Central memory CD4-positive, alpha-beta T cell (primary cell): Measurements from ENCODE around the gene PAM.
A peak's percentile ranks its signal among the peaks of the same experiment; 100 is the strongest.

Source experiments
- DNase-seq: peaks from one replicate; pipeline ENCODE4 v3.0.0; 2022

Gene PAM

DNA sequence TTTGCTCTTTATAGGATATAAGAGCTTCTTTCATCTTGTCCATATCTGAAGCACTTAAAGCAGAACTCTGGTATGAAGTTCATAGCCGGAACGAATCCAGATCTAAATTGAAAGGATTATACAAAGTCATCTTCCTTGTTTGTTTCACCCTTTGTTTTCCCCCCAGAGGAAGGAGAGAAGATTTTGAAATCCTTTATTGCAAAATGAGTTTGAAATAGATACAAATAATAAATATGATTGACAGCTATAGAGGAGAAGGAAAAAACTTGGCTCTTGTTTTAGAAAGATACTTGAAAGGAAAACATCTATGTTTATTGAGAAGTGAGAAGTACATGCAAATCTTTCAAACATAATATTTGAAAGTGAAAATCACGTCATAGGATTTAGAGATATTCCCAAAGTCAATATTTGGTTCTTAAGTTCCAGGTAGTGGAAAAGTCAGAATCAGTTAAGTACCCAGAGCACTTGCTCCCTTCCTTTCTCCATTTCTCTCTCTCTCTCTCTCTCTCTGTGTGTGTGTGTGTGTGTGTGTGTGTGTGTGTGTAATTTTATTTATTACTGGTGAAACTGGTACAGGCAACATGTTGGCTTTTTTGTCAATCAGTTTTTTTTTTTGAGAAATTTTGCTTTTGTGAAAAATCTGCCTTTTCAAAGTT, 27.2 kb downstream of the PAM start:
- DNase-seq: no peak

DNA sequence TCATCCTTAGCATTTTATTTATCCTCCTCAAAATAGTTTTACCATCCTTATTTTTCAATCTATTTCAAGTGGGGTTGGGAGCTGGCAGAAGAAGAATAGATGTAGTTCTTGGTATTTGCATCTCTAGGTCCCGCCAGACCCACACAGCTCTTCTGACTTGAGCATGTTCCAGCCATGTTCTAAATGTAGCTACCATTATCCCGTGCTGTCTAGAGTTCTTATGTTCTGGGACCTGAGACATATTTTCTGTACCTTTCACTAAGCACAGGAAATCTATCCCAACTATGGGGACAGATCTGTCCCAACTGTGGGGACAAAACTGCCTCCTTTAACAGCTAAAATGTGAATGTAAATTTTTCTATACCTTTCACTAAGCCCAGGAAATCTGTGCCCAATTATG, 32.0 kb downstream of the PAM start:
- no peak for DNase-seq

DNA sequence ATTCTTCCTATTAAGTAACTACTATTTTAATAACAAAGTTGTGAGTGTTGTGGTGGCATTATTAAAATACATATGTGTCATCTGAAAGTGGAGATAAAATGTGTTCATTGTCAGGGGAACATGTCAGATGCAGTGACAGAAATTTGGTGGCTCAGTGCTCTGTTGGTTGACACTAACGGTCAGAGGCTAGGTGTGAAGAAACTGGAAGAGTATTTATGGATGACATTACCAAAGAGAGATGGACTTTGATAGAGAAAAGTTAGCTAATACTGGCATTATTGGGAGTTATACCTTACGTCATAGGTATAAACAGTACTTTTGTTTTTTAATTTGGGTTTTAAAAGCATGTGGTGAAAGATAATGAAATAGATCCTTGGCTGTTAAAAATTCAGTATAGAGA, 33.7 kb downstream of the PAM start:
- no peak for DNase-seq

DNA sequence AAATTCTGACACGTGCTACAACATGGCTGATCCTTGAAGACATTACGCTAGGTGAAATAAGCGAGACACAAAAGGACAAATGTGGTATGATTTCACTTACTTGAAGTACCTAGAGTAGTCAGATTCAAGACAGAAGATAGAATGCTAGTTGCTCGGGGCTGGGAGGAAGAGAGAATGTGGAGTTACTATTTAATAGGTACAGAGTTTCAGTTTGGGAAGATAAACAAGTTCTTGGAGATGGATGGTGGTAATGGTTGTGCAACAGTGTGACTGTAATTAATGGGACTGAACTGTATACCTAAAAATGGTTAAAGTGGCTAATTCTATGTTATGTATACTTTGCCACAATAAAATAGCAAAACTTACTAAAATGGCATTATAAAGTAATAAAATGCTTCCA, 34.4 kb downstream of the PAM start:
- DNase-seq: no peak

DNA sequence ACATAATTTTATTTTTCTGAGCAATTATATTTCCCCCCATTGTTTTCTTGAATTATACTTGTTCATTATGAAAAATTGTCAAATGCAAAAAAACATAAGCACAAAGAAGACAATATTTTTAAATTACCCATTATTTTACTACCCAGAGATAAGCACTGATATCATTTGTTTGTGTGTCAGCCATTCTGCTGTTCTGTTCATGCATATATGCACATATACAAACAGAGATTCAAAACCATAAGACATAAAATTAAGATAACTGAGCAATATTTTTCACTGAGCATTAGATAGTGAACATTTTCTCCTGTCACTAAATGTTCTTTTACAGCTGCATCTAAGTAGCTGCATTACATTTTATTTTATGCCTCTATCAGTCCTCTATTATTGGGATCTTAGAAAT, 35.6 kb downstream of the PAM start:
- no peak for DNase-seq

DNA sequence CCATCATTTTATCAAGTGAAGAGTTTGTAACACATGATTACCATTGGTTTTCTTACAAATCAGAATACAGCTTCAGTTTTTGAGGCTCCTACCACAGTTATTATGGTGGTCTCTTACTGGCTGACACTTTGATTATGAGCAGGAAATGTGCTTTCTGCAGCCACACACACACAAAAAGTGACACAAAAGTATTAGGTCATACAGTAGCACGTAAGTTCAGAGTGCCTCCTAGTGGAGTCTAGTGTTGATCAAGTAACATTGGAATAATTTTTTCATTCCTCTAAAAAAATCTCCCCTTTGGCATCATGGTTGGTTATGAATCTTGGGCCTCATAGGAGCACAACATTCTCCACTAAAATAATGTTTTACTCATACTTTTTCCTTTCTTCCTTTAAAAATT, 37.6 kb downstream of the PAM start:
- DNase-seq: no peak

DNA sequence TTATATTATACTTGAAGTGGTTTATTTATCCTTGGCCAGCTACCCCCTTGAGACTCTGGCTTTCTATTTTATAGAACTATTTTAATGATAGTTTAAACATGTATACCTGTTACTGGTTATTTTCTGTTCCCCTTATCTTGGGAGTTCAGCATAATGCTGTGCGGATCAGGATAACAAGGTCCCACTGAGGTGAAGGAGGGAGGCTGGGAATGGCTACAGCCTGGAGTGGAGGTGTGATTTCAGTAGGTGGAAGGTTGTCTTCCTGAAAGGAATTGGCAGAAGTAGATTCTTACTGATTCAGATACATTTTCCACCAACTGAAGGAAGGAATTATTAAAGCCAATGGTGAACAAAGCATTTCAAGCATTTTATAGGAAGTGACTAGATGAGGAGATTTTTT, 38.9 kb downstream of the PAM start:
- no peak for DNase-seq

DNA sequence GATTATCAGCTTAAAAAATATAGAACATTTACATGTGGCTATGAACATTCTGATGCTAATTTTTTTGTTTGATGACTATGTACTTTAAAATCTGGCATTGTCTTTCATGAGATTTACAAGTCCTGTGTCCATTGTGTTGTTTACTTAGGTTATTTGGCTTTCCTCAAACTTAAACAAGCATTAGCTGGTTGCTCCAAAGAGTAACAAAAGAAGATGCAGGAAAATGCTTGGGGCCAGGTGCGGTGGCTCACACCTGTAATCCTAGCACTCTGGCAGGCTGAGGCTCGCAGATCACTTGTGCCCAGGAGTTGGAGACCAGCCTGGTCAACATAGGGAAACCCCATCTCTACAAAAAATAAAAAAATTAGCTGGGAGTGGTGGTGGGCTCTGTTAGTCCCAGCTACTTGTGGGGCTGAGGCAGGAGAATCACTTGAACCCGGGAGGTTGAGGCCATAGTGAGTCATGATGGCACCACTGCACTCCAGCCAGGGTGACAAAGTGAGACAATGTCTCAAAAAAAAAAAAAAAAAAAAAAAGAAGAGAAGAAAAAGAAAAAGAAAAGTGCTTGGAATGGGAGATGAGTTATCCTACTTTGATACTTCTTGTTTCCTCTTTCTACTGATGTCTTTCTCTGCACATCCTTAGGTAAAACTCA, 39.7 kb downstream of the PAM start:
- DNase-seq: no peak

DNA sequence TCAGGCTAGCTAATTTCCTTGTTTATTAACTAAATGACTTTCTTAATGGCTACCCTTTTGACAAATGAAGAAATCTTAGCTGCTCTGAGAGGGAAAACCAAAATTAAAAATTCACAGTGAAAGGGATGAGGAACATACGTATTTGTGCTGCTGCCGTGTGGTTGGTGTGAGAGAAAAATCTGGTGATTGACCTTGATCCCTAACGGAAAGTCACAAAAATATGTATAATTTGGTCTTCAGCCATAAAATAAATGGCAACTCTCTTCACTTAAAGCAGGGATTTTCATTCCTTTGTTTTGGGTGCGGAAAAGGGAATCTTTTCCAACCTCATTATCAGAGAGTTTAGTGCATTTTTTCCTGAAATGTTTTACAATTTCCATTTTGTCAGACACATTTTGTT, 40.4 kb downstream of the PAM start:
- no peak for DNase-seq

DNA sequence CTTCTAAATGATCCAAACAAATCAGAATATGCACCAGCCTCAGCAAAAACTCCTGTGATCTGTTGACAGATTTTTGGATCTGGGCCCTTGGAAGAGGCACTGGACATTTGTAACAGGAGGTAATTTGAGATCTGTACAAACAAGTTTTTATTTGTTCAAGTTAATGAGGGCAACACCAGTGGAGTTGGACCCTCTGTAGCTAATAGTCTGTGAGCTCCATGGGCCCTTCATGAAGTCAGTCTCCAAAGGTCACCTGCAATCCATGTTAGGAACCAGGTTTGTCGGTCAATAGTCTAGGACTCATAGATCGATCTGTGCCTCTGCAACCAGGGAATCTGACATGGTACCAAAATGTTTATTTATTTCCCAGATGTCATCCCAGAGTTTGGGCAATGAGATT, 40.9 kb downstream of the PAM start:
- no peak for DNase-seq

DNA sequence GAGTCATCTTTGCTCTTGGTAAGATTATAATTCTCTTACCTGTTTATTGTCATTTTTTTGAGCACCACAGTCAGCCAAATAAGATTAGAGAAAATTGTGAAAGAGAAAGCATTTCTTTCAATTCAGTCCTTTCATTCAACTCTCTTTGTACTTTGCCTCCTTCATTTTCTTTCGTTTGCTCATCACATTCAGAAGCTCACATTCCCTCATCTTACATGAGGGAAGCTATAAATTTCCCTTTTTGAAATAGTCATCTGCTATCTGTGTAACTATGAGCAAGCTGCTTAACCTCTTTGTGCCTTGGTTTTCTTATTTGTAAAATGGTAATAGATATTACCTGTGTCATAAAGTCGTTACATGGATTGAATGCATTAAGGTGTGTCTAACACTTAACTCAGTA, 41.4 kb downstream of the PAM start:
- no peak for DNase-seq

DNA sequence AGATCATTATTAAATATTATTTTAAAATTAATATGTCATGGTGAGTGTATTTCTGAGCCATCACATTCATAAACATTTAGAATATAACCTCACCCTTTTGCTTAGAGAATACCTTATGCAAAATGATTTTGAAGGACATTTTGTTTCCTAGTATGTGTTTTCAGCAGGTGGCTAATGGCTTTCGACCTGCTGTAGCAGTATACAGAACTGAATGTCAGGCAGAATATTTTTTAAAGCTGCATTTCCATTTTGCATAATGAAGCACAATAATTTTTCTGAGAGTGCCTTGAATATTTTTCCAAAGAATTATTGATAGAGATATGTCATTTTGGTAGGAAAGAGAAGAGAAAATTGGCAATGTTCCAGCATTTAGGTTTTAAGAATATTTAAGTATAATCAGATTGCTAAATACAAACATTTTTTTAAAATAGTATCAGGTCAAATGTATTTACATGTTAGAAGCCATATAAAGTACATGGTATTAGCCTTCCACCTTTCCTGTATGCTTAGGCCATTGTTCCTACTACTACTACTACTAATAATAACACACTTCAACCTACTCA, 42.3 kb downstream of the PAM start:
- DNase-seq: no peak

DNA sequence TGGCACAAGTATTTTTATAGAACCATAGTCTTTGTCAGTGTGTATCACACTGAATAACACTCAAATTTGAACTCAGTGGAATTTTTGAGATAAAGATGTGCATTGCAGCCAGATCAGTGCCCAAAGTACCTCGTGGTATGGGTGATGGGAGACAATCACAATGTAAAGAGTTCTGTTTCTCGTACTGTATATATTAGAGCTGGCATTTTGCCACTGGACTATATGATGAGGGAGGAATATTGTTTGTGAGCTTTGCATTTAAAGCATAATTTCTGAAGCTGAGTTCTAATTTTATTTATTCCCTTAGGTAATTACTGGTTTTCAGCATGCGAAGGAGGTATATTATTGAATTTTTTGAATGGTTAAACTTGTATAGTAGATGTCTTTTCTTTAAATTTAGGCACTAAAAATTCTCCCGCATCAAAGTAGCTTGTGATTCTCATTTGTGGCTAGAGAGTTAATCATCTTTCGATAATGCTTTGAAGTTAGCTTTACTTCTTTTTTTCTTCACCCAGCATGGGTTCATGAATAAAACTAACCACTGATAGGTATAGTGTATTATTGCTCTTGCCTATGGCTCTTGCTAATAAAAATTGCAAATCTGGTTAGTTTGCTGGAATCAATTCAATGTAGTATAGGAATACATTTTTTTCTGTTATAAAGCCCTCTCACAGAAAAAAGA, 43.1 kb downstream of the PAM start:
- no peak for DNase-seq

DNA sequence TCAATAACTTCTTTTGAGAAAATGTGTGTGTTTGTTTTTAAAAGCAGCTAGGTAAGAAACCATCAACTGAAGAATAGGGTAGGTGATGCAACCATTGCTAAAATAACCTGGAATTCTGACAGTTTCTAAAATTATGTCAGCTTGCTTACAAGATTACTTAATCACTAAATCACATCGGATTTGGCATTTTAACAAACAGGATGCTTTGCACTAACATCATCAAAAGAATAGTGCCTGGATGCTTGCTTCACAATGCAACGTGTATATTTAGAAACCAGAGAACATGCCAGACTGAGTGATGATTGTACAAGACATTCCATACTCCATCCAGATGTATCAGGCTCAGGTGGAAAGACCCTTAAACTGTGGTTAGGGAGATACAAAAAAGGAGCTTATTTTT, 43.9 kb downstream of the PAM start:
- DNase-seq: no peak

DNA sequence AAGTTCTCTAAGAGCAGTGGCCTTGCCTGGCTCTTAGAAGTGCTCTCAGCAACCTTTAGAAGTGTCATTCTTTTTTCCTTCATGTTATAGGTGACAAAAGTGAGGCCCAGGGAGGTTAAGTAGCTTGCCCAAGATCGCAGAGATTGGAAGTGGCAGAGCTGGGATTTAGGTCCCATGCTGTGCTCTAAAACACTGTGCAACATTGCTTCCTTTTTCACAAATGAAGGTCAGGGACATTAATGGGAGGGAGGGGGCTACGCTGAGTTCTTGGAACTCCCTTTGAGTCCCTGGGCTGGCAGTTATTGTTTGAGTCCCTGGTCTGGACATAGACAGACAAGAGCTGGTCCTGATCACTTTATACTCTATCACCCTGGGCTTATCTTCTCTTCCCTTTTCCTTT, 45.3 kb downstream of the PAM start:
- no peak for DNase-seq

DNA sequence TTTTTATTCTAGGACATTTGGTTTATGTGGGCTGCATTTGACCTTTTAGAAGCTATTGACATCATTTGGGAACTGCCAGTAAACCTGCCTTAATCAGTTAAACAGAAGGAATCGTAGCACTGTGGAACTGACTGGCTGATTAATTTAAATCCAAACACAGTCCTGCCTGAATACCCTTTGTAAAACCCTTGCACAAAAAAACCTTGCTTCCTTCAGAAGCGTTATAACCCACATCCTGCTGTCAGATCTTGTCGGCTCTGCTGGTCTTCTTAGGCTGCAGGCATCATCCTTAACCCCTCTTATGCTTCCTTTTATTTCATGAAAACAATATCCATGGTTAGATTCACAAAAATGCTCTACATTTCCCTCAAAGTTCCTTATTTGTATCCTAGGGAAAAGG, 46.3 kb downstream of the PAM start:
- peak; percentile 41 for DNase-seq

DNA sequence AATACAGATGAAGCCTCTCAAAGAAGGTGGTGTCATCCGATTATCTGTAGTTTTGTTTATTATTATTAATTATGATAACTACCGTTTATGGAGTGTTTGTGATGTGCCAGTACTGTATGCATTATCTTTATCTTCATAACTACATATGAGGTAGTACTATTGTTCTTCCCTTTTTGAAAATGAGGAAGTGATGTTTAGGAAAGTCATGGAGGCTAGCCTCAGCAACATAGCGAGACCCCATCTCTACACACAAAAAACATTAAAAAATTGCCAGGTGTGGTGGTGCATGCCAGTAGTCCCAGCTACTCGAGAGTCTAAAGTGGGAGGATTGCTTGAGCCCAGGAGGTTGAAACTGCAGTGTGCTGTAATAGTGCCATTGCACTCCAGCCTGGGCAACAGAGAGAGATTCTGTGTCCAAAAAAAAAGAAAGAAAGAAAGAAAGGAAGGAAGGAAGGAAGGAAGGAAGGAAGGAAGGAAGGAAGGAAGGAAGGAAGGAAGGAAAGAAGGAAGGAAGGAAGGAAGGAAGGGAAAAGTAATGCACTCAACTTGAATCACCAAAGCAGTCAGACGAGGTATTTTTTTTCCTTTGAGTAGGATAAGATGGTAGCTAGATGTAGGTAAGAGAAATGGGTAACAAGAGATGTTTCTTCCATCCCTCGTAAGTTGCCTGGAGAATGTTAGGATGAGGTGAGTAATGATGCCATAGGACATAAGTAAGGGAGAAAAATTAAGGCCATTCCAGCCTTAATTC, 47.8 kb downstream of the PAM start:
- no peak for DNase-seq

DNA sequence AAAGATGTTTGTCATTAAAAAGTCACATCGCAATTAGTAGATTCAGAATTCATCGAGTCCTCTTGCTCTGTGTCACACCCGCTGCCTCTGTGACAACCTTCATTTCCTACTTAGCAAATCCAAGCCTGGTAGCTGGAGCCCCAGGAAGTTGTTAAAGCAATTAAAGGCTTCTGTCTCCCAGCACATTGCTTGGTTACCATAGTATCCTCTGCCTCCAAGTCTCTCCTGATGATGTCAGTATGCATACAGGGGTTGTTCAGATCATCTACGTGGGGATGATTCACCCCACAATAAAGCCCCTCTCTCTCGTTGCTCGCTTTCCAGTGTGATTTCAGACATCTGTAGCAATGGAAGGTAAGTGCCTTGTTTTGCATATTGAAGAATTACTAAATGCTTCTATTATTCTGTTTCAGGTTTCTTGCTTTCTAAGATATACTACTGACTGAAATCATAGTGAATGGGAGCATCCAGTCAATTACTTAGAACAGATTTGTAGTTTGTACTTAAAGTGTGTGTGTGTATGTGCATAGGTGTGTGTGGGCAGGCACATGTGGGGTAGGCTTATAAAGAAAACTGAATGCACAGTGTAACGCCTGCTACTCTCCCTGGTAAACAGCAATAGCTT, 52.9 kb downstream of the PAM start:
- DNase-seq: no peak

DNA sequence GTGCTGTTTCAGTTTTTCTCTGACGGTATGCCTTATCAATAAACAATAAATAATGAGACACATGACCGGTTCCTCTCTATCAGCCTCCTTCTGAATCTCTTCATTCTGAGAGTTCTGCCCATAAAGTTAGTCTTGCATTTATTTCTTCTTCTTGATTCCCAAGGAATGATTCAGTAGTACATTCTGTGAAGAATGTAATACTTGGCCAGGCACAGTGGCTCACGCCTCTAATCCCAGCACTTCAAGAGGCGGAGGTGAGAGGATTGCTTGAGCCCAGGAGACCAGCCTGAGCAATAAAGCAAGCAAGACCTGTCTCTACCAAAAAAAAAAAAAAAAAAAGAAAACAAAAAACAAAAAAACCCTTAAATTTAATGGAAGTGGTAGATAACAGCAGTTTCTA, 53.9 kb downstream of the PAM start:
- no peak for DNase-seq

DNA sequence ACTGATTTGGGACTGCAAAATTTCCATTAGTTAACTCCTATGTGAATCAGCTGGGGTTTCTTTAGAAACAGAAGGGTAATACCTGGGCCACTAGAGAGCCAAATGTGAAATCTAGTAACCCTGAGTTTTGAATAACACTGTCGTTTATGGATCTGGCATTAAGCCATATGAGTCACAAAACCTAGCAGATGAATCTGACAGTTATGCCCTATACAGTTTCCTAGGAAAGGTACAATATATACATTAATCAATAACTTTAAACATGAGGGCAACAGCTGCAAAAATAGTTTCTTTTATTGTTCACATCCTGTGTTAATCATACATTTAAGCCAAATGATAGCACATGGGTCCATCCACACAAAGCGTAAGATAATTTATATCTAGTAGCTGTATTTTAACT, 56.9 kb downstream of the PAM start:
- DNase-seq: no peak

DNA sequence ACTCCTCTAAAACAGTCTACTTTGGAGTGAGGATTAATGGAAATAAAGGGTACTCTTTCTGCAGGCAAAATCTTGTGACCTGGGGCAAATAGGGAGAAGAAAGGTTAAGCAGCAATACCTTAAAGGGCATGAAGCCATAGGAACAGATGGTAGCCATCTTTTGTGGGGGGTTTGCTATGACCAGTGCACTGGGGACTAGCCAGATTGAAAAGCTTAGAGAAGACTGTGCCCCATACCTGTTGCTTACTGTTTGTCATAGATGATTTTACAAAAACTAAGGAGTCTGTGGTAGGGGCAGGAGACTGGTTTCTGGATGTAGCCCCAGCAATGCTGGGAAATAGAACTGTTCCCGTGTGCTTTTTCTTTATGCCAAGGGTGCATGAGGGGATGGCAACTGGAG, 58.6 kb downstream of the PAM start:
- no peak for DNase-seq

DNA sequence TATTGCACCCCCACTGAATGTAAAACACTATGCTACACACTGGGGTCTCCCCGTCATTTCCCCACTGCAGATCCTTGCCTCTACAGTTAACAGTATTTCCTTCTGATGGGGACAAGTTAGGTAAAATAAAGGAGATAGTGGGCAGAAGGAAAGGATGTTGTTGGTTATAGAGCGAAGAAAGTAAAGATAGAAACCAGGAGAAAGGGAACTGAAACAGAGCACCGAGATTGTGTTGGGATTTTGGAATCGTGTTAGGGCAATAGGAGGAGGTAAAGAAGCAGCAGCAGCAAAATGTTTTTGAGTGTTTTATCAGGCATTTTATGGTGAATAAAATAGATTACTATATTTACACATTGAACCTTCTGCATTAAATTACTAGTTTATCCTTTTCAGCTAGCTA, 60.0 kb downstream of the PAM start:
- DNase-seq: no peak
